Measurements from ENCODE around the gene ALDH4A1. TPM values are rescaled to one million over a fixed set of nuclear protein-coding genes. Genes with fewer than 3 reads are reported as not detected.

The ALDH4A1 gene
- total and polyA plus RNA-seq, 4 donors: 162 to 424 (median 244) TPM

- no peak for DNase-seq (ENCODE audit: low spot score)
- peak overlapping the region in 1 of 2 donors; percentile 21 for H3K9ac ChIP-seq (ENCODE audit: low read depth in 1 of 2, low read length in 2 of 2)
- H3K9me3 ChIP-seq (ENCODE audit: control insufficient read depth in 4 of 4, low read length in 3 of 4): no peaks in the 10 kb centered on the region
- peaks cover 10 to 32% (median 18%) of the 10 kb centered on the region in 4 donors for H3K4me1 ChIP-seq (ENCODE audit: control insufficient read depth in 4 of 4, insufficient read depth in 4 of 4, low read length in 3 of 4)
- 68% methylated on average over 13 of the region's 13 CpGs for WGBS
- no peaks in the 10 kb centered on the region for H3K27me3 ChIP-seq (ENCODE audit: control insufficient read depth in 4 of 4, insufficient read depth in 4 of 4, low read length in 3 of 4)
- no peak overlapping the region for H3K4me3 ChIP-seq (ENCODE audit: low read depth in 1 of 3, low read length in 3 of 3)
- TF ChIP-seq CTCF (IDR thresholded peaks at IDR 0.05; ENCODE audit: low read depth, low read length, missing input control) (peak; percentile 10), FOXA2 (IDR thresholded peaks at IDR 0.05) (no peak), RAD21 (IDR thresholded peaks at IDR 0.05) (peak in 1 of 2 donors; percentile 8), SP1 (IDR thresholded peaks at IDR 0.05) (peak; percentile 6)
- peak overlapping the region; percentile 50 to 78 for H3K27ac ChIP-seq (ENCODE audit: low read depth in 1 of 2, low read length in 2 of 2)
- H3K36me3 ChIP-seq (ENCODE audit: control insufficient read depth in 4 of 4, insufficient read depth in 3 of 4, low read depth in 1 of 4, low read length in 3 of 4): no peaks in the 10 kb centered on the region
Observed at GRCh38 chr1:18926315-18927081, 24.1 kb upstream of the ALDH4A1 start.

GRCh38 chr1:18925279-18925678 lies 22.9 kb upstream of the ALDH4A1 start:
- 93% methylated on average over 9 of the region's 9 CpGs for WGBS
- Histone ChIP-seq H3K36me3 (ENCODE audit: control insufficient read depth in 4 of 4, insufficient read depth in 3 of 4, low read depth in 1 of 4, low read length in 3 of 4) (peaks cover 0 to 6% (median 2%) of the 10 kb centered on the region in 4 donors), H3K9ac (ENCODE audit: low read depth in 1 of 2, low read length in 2 of 2) (no peak overlapping the region), H3K27me3 (ENCODE audit: control insufficient read depth in 4 of 4, insufficient read depth in 4 of 4, low read length in 3 of 4) (no peaks in the 10 kb centered on the region), H3K27ac (ENCODE audit: low read depth in 1 of 2, low read length in 2 of 2) (no peak overlapping the region), H3K9me3 (ENCODE audit: control insufficient read depth in 4 of 4, low read length in 3 of 4) (no peaks in the 10 kb centered on the region), H3K4me3 (ENCODE audit: low read depth in 1 of 3, low read length in 3 of 3) (no peak overlapping the region), H3K4me1 (ENCODE audit: control insufficient read depth in 4 of 4, insufficient read depth in 4 of 4, low read length in 3 of 4) (peaks cover 10 to 32% (median 18%) of the 10 kb centered on the region in 4 donors)
- no peak for DNase-seq (ENCODE audit: low spot score)
- no peak for TF ChIP-seq RAD21 (IDR thresholded peaks at IDR 0.05)
- TF ChIP-seq JUND (IDR thresholded peaks at IDR 0.05): no peak
- TF ChIP-seq MAX (IDR thresholded peaks at IDR 0.05): no peak
- no peak for TF ChIP-seq ATF3 (IDR thresholded peaks at IDR 0.05)
- TF ChIP-seq FOXA1 (IDR thresholded peaks at IDR 0.05): no peak
- no peak for TF ChIP-seq RXRA (IDR thresholded peaks at IDR 0.05)
- no peak for TF ChIP-seq GABPA (IDR thresholded peaks at IDR 0.05 in 1 of 2, conservative IDR thresholded peaks at IDR 0.05 in 1 of 2)
- TF ChIP-seq EGR1 (IDR thresholded peaks at IDR 0.05; ENCODE audit: low read depth in 2 of 2): no peak
- no peak for TF ChIP-seq TAF1 (conservative IDR thresholded peaks at IDR 0.05)
- no peak for TF ChIP-seq NR2F2 (IDR thresholded peaks at IDR 0.05)
- TF ChIP-seq HNF4G (IDR thresholded peaks at IDR 0.05): no peak
- TF ChIP-seq SP1 (IDR thresholded peaks at IDR 0.05): no peak
- no peak for TF ChIP-seq HNF4A (conservative IDR thresholded peaks at IDR 0.05)
- TF ChIP-seq REST (IDR thresholded peaks at IDR 0.05): no peak
- no peak for TF ChIP-seq YY1 (IDR thresholded peaks at IDR 0.05)
- TF ChIP-seq CTCF (IDR thresholded peaks at IDR 0.05; ENCODE audit: low read depth, low read length, missing input control): no peak
- no peak for TF ChIP-seq ZBTB33 (IDR thresholded peaks at IDR 0.05)

Data from liver (tissue), 9 donors.